Measurements from ENCODE around the gene KRTAP21-3. TPM values are rescaled to one million over a fixed set of nuclear protein-coding genes. Genes with fewer than 3 reads are reported as not detected.

KRTAP21-3 gene, protein sequence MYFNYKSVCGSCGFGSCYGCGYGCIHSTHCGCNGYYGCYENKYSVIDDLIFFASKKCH
- total RNA-seq = not detected in 2 replicates

DNA sequence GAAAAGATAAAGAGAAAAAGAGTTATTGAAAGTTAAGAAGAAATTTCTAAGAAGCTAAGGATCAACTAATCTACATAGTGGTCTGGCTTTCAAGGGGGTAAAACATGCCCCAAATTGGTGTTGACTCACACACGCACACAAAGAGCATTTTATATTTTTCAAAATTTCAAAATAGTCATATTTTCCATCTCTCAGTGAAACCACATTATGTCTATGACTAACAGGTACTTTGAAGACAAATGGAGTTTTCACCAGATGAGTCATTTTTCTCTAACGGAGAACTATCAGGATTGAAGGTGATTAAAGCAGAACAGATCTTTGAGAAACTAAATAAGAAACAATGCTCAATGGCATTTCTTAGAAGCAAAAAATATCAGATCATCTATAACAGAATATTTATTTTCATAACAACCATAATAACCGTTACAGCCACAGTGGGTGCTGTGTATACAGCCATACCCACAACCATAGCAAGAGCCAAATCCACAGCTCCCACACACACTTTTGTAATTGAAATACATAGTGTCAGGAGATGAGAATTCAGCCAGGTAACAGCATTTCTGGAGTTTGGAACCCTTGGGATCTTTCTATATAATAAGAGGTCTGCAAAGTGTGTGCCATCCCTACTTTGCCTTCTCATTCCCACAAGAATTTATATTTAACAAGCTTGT lies at the start of gene KRTAP21-3:
TSS of gene KRTAP21-3 (minus strand) at position 539 of the 671 bp plus-strand sequence. CDS start at position 521, 18 bp downstream.

DNA sequence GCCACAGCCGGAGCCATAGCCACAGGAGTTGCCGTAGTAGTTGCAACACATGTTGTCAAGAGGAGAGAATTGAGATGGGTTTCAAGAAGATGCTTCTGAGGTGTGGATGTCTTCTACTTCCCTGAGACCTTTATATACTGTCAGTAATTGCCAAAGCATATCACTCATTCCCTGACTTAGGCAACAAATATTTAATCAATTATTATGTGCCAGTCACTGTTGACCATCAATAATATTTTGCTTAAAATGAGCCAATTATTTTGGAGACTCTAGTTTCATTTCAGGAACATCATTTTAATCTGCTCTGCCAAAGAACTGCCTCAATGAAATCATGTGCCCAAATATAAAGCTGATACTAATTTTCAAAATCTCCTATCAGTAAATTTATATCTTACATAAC lies 36.8 kb upstream of the KRTAP21-3 start, which contains the start of gene KRTAP21-1:
TSS of gene KRTAP21-1 (minus strand) at position 101 of the 400 bp plus-strand sequence. CDS start at position 51, 50 bp downstream.

DNA sequence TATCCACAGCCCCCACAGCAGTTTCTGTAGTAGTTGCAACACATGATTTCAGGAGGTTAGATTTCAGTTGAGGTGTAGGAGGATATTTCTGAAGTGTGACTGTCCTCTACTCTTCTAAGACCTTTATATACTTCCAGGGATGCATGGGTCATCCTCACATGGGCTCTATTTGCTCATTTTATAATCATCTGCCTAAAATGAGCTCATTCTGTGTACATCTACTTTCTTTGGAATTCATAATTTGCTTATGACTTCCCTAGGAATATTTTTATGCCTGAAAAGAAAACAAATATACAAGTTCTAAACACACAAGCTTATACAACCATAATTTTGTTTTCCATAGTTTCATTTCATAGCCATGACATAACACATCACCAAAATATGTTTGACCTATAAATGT lies 28.6 kb upstream of the KRTAP21-3 start, which contains the start of gene KRTAP21-2:
TSS of gene KRTAP21-2 (minus strand) at position 101 of the 400 bp plus-strand sequence. CDS start at position 44, 57 bp downstream.

Other genes starting within 250 kb of the KRTAP21-3 start
- 0.24 TPM in 1 of 2 replicates, not detected in the other for gene KRTAP19-1, start 238.4 kb downstream of the KRTAP21-3 start, total RNA-seq
- not detected in 2 replicates for gene KRTAP19-2, start 231.3 kb downstream of the KRTAP21-3 start, total RNA-seq
- gene KRTAP19-3, start 226.8 kb downstream of the KRTAP21-3 start, total RNA-seq = not detected in 2 replicates
- not detected in 2 replicates for gene KRTAP19-4, start 221.6 kb downstream of the KRTAP21-3 start, total RNA-seq
- not detected in 2 replicates for gene KRTAP19-5, start 216.6 kb downstream of the KRTAP21-3 start, total RNA-seq
- not detected in 2 replicates for gene KRTAP19-6, start 176.9 kb downstream of the KRTAP21-3 start, total RNA-seq
- gene KRTAP19-7, start 157.5 kb downstream of the KRTAP21-3 start, total RNA-seq = not detected in 2 replicates
- gene KRTAP22-2, start 128.4 kb downstream of the KRTAP21-3 start, total RNA-seq = not detected in 2 replicates
- not detected in 2 replicates for gene KRTAP6-3, start 126.3 kb downstream of the KRTAP21-3 start, total RNA-seq
- gene KRTAP6-2, start 119.9 kb downstream of the KRTAP21-3 start, total RNA-seq = not detected in 2 replicates
- not detected in 2 replicates for gene KRTAP22-1, start 117.7 kb downstream of the KRTAP21-3 start, total RNA-seq
- gene KRTAP6-1, start 104.8 kb downstream of the KRTAP21-3 start, total RNA-seq = not detected in 2 replicates
- gene KRTAP20-1, start 102.4 kb downstream of the KRTAP21-3 start, total RNA-seq = not detected in 2 replicates
- not detected in 2 replicates for gene KRTAP20-4, start 98.2 kb downstream of the KRTAP21-3 start, total RNA-seq
- not detected in 2 replicates for gene KRTAP20-2, start 83.6 kb downstream of the KRTAP21-3 start, total RNA-seq
- not detected in 2 replicates for gene KRTAP20-3, start 75.9 kb downstream of the KRTAP21-3 start, total RNA-seq
- not detected in 2 replicates for gene KRTAP21-2, start 28.5 kb upstream of the KRTAP21-3 start, total RNA-seq
- not detected in 2 replicates for gene KRTAP21-1, start 36.7 kb upstream of the KRTAP21-3 start, total RNA-seq
- gene KRTAP8-1, start 94.5 kb upstream of the KRTAP21-3 start, total RNA-seq = not detected in 2 replicates
- gene KRTAP7-1, start 111.0 kb upstream of the KRTAP21-3 start, total RNA-seq = not detected in 2 replicates
- gene KRTAP11-1, start 162.8 kb upstream of the KRTAP21-3 start, total RNA-seq = not detected in 2 replicates